ENCODE data around the gene PRDM5. TPM values are rescaled to one million over a fixed set of nuclear protein-coding genes. Genes with fewer than 3 reads are reported as not detected.

PRDM5 gene
- total and polyA plus RNA-seq, 10 of the 15 experiments (the other 5 are each of a cell fraction or from before 2014, with no cell fraction given), result 0.07 TPM; not detected in 9

DNA sequence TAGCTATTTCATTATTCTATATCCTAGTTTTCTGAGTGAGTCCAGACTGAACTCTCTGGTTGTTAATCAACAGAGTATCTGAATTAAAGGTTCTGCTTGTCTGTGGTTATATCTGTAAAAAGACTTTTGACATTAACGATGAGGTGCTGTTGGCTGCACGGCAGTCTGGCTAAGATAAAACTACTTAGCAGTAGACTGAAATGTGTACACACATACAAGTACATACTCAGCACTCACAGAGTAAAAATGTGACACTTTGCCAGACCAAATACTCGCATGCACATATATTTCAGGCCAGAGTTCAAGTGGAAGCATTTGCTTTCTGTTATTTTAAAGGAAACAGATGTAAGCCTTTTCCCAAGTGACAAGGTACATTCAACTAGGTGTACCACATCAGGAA lies 80.5 kb downstream of the PRDM5 start:
- in situ Hi-C loops (cut with MboI), result no loop called here
- intact Hi-C loops (cut with micrococcal nuclease; ENCODE audit: unreplicated experiment), result no loop called here
- TF ChIP-seq, protein P1, sequence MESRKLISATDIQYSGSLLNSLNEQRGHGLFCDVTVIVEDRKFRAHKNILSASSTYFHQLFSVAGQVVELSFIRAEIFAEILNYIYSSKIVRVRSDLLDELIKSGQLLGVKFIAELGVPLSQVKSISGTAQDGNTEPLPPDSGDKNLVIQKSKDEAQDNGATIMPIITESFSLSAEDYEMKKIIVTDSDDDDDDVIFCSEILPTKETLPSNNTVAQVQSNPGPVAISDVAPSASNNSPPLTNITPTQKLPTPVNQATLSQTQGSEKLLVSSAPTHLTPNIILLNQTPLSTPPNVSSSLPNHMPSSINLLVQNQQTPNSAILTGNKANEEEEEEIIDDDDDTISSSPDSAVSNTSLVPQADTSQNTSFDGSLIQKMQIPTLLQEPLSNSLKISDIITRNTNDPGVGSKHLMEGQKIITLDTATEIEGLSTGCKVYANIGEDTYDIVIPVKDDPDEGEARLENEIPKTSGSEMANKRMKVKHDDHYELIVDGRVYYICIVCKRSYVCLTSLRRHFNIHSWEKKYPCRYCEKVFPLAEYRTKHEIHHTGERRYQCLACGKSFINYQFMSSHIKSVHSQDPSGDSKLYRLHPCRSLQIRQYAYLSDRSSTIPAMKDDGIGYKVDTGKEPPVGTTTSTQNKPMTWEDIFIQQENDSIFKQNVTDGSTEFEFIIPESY (IDR thresholded peaks at IDR 0.05), result no peak
- TF ChIP-seq NFXL1 (IDR thresholded peaks at IDR 0.05; ENCODE audit: borderline replicate concordance) (no peak), CEBPB (IDR thresholded peaks at IDR 0.05; ENCODE audit: borderline replicate concordance in 1 of 2, low read depth in 2 of 2, low read length in 2 of 2) (no peak), RFX5 (IDR thresholded peaks at IDR 0.05; ENCODE audit: low read depth, low read length) (no peak), SMC3 (IDR thresholded peaks at IDR 0.05; ENCODE audit: borderline replicate concordance, low read length) (no peak), NR2C1 (IDR thresholded peaks at IDR 0.05) (no peak), NR2F1 (conservative IDR thresholded peaks at IDR 0.05) (no peak), NFYA (IDR thresholded peaks at IDR 0.05; ENCODE audit: borderline replicate concordance, low read depth, low read length) (no peak), JUNB (IDR thresholded peaks at IDR 0.05) (no peak), MEF2A (IDR thresholded peaks at IDR 0.05; ENCODE audit: insufficient read depth, low read depth, low read length) (no peak), HDAC6 (IDR thresholded peaks at IDR 0.05; ENCODE audit: unreplicated experiment) (no peak), POU2F2 (IDR thresholded peaks at IDR 0.05; ENCODE audit: borderline replicate concordance, low read depth, low read length) (no peak), DPF2 (IDR thresholded peaks at IDR 0.05) (no peak)
- TF ChIP-seq, protein P2, sequence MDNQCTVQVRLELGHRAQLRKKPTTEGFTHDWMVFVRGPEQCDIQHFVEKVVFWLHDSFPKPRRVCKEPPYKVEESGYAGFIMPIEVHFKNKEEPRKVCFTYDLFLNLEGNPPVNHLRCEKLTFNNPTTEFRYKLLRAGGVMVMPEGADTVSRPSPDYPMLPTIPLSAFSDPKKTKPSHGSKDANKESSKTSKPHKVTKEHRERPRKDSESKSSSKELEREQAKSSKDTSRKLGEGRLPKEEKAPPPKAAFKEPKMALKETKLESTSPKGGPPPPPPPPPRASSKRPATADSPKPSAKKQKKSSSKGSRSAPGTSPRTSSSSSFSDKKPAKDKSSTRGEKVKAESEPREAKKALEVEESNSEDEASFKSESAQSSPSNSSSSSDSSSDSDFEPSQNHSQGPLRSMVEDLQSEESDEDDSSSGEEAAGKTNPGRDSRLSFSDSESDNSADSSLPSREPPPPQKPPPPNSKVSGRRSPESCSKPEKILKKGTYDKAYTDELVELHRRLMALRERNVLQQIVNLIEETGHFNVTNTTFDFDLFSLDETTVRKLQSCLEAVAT (IDR thresholded peaks at IDR 0.05), result no peak
- TF ChIP-seq, protein P3, sequence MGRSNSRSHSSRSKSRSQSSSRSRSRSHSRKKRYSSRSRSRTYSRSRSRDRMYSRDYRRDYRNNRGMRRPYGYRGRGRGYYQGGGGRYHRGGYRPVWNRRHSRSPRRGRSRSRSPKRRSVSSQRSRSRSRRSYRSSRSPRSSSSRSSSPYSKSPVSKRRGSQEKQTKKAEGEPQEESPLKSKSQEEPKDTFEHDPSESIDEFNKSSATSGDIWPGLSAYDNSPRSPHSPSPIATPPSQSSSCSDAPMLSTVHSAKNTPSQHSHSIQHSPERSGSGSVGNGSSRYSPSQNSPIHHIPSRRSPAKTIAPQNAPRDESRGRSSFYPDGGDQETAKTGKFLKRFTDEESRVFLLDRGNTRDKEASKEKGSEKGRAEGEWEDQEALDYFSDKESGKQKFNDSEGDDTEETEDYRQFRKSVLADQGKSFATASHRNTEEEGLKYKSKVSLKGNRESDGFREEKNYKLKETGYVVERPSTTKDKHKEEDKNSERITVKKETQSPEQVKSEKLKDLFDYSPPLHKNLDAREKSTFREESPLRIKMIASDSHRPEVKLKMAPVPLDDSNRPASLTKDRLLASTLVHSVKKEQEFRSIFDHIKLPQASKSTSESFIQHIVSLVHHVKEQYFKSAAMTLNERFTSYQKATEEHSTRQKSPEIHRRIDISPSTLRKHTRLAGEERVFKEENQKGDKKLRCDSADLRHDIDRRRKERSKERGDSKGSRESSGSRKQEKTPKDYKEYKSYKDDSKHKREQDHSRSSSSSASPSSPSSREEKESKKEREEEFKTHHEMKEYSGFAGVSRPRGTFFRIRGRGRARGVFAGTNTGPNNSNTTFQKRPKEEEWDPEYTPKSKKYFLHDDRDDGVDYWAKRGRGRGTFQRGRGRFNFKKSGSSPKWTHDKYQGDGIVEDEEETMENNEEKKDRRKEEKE (IDR thresholded peaks at IDR 0.05), result no peak
- TF ChIP-seq, protein P4, sequence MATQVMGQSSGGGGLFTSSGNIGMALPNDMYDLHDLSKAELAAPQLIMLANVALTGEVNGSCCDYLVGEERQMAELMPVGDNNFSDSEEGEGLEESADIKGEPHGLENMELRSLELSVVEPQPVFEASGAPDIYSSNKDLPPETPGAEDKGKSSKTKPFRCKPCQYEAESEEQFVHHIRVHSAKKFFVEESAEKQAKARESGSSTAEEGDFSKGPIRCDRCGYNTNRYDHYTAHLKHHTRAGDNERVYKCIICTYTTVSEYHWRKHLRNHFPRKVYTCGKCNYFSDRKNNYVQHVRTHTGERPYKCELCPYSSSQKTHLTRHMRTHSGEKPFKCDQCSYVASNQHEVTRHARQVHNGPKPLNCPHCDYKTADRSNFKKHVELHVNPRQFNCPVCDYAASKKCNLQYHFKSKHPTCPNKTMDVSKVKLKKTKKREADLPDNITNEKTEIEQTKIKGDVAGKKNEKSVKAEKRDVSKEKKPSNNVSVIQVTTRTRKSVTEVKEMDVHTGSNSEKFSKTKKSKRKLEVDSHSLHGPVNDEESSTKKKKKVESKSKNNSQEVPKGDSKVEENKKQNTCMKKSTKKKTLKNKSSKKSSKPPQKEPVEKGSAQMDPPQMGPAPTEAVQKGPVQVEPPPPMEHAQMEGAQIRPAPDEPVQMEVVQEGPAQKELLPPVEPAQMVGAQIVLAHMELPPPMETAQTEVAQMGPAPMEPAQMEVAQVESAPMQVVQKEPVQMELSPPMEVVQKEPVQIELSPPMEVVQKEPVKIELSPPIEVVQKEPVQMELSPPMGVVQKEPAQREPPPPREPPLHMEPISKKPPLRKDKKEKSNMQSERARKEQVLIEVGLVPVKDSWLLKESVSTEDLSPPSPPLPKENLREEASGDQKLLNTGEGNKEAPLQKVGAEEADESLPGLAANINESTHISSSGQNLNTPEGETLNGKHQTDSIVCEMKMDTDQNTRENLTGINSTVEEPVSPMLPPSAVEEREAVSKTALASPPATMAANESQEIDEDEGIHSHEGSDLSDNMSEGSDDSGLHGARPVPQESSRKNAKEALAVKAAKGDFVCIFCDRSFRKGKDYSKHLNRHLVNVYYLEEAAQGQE (IDR thresholded peaks at IDR 0.05; ENCODE audit: low read depth, low read length), result no peak

More for the DNA sequence above, 80.5 kb downstream of the PRDM5 start:
- Histone ChIP-seq H2AFZ (ENCODE audit: control insufficient read depth, low read depth, low read length) (no peak overlapping the region), H3K9ac (ENCODE audit: control insufficient read depth, insufficient read depth, low read length) (no peak overlapping the region), H4K20me1 (ENCODE audit: control insufficient read depth, insufficient read depth) (no peaks in the 10 kb centered on the region), H3K4me3 (no peak overlapping the region), H3K27me3 (replicated peaks in 1 of 2; ENCODE audit: control insufficient read depth in 2 of 2, insufficient read depth in 2 of 2, low read length in 1 of 2) (no peaks in the 10 kb centered on the region), H3K9me3 (replicated peaks; ENCODE audit: control insufficient read depth, insufficient read depth, low read length) (peaks cover 3% of the 10 kb centered on the region; the same call in 2 of the 3 replicates), H3K4me1 (ENCODE audit: control insufficient read depth, insufficient read depth, low read length) (no peaks in the 10 kb centered on the region), H3K4me2 (ENCODE audit: control insufficient read depth, insufficient read depth) (no peak overlapping the region), H3K79me2 (ENCODE audit: control insufficient read depth, insufficient read depth, low read length) (no peaks in the 10 kb centered on the region), H3K36me3 (ENCODE audit: control insufficient read depth in 2 of 2, insufficient read depth in 2 of 2, low read length in 1 of 2) (no peaks in the 10 kb centered on the region), H3K27ac (ENCODE audit: control insufficient read depth, insufficient read depth) (no peak overlapping the region)
- POLR2A ChIA-PET, result interaction anchor here (1.3 kb wide), 1 partner anchor 122 kb away, joined by 3 read pairs; no protein-coding TSS in a partner anchor
- ATAC-seq, result no peak
- RAD21 ChIA-PET (ENCODE audit: unreplicated experiment), result no interaction called here
- no TSS peak for BruUV-seq (replicated peaks)
- DNase-seq (ENCODE audit: low read depth, low spot score), result no peak
- 27% methylated on average over 3 of the region's 3 CpGs for WGBS (ENCODE audit: insufficient coverage, insufficient replicate concordance, low lambda C conversion rate, missing lambda C conversion rate)
- FAIRE-seq, result no peak
- CTCF ChIA-PET, result interaction anchor here (0.6 to 1.6 kb wide), 3 partner anchors 11 to 77 kb away, joined by 3 to 4 read pairs (median 3); no protein-coding TSS in a partner anchor
- SMC1A ChIA-PET (ENCODE audit: uncharacterized antibody, unreplicated experiment), result no interaction called here
